Stimulated activated CD4-positive, alpha-beta T cell treated with anti-CD3 and anti-CD28 coated beads, Interleukin-4, amount 100 ng/mL, for 1 hour (primary cell): Measurements from ENCODE around the gene ARHGAP15.

Experiments
- DNase-seq: peaks from one replicate; pipeline ENCODE4 v3.0.0-alpha.2; 2020

The ARHGAP15 gene

DNA sequence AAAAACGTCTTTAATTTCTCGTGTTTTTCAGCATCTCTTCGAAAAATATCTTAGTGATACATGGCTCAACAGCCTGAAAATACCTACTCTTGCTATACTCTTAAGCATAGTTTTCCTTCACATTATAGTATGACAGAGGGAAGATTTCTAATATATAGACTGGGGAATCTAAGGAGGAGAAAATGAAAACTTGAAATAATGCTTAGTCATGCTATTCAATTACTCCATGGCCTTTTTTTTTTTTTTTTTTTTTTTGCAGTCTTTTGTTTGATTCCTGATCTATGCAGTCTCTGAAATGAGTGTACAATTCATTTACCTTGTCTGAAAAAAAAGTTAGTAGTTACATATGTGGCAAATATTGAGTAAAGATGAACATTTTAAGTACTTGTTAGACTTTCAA, 337.8 kb downstream of the ARHGAP15 start:
- no peak for DNase-seq

DNA sequence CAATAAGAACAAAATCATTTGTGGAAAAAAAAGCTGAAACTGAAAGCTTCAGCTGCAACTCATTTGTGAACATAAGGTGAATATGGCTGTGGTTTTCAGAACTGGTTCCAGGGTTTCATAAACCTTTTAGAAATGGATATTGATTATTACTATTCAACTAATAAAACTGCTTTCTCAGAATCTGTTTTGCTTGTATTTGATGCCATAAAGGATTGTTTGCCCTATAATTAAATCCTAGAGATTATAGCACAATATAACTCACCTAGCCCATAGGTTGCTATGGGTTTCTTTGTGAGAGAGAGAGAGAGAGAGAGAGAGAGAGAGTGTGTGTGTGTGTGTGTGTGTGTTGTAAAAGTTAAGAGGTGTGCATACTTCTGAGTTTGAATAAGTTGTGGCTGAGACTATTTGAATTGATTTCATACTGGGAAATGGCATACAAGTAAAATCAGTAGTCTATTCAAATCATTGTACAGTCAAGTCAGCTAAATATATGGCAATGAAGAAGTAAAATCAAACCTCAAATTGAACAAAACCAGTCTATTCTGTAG, 339.2 kb downstream of the ARHGAP15 start:
- DNase-seq, result no peak

DNA sequence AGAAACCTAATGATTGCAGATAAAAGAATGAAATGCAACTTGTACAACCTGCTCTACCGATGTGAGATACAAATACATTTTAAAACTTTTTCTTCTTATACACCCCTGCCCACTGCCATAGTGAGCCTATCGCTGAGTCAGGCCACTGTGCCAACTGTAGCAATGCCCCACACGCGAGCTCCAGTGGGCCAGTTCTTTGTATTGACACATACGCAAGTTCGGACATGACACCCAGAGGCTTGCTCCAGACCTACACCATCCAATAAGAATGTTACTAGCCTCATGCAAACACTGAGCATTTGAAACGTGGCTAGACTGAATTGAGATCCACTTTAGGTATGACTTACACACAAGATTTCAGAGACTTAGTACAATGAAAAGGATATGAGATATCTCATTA, 340.1 kb downstream of the ARHGAP15 start:
- DNase-seq, result no peak

DNA sequence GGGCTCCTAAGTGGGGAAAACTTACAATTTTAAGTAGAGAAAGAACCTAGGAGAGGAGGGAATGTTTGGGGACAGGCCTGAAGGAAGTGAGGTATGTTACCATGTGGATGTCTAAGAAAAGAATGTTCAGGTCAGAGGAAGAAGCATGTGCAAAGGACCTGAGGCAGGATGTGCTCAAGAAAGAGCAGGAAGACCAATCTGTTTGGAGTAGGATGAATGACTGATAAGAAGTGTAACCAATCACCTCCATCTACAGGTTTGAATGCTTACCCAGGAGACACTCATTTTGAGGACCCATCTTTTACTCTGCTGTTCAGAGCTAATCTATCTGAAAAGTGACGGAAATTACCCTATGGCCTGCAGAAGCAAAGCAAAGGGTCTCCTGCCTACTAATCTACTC, 342.3 kb downstream of the ARHGAP15 start:
- no peak for DNase-seq

DNA sequence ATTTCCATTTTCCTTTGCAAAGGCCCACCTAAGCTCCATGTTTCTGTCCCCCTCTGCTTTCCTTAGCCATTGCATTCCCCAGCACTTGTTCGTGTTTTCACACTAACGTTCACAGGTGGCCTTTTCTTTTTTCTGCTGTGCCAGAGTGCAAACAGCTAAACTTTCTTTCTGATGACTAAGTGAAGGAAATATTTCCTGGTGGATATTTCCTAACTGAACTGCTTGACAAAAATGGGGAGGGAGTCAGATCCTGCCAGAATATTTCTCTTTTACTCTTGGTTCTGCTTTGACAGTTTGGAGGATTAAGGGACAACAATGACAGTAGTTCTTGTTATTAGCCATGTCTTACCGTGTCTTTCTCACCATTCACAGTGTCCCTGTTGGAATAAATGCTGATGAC, 344.0 kb downstream of the ARHGAP15 start:
- DNase-seq, result no peak

DNA sequence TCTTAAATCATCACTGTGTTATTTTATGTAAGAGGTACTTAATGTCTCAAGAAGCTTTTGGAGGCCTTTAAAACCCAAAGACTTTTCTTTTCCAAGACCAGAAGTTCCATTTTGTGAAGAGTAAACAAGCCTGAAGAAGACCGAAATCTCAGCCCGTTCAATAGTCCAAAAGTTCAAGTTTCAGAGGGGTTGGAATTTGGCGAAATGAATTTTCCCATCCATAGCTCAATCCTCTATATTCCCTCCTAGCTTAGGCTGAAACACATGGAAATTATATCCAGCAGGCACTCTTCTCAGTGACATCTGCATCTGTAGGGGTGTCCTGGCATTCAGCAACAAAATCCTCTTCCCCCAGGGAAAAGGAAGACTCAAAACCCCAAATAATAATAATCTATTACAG, 344.6 kb downstream of the ARHGAP15 start:
- no peak for DNase-seq

DNA sequence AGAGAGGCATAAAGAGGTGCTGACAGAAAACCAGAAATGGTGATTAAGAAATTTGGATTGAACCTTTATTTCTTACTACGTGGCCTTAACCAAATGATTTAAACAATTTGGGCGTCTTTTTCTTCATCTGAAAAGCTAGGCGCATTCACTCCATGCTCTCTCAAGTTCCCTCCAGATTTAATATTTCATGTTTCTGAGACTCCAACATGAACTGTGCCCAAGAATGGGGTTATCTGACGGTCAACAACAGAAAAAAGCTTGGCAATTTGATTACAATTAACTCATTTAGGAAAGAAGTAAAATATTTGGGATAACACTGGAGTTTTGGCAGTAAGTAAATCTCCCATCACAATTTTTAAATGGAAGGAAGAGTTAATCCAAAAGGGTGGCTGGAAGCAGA, 345.4 kb downstream of the ARHGAP15 start:
- DNase-seq, result no peak

DNA sequence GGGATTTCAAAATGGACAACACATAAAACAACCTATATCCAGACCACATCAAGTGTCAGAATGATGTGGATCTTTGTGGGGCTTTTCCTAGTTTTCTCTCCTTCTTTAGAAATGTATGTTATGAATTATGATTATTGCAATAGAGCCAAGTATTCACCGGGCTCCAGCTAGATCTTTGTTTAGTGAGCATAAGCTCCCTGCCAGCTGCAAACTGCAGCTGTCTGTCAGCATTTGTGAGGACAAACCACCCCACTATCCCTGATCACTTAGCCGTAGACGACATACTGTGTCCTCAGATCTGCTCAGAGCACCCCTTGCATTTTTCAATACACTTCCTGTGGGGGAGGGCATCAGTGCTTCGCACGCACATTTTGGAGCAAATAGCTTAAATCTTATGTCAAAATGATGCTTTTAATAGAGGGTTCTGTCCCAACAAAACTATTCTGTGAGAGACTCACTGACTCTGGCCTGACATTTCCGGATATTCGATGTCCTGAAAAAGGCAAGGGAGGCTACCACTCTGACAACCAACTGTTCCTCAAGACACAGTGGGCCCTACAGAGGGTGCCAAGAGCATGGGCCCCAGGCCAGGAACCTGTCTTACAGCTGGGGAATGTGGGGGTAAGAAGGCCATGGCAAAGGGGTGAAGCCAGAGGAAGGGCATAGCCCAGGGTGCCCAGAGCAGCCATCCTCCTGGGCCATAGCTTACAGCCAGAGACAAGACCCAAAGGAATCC, 346.0 kb downstream of the ARHGAP15 start:
- DNase-seq, result no peak

DNA sequence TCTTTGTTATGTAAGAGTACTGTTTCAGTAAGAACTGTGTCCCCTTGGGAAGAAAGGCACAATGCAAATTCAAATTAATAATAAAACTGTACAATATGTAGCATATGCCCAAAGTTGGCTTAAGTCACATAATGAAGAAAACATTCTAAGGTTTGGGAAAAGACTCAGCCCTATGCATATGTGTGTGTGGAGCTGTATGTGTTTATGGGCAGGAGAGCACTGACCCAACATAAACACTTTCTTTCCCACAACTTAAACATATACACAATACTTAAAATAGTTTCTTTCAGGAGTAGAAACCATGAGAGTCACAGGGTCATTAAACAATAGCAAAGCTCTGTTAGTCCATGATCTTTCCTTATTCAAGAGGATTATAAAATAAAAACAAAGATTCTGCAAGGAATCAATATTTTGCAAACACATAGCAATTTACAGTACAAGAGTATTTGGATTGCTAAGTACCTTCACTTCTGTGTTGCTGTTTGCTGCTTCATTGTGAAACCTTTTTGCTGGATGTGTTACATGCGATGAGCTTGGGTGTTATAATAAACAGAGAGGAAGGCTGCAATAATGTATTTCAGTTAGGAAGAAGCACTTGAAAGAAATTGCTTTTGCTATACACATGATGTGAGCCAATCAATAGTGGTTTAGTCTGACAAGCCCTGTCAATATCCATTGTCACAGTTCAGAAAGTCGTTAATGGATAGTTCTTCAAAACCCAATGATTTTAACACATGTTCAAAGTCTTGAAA, 347.3 kb downstream of the ARHGAP15 start:
- no peak for DNase-seq

DNA sequence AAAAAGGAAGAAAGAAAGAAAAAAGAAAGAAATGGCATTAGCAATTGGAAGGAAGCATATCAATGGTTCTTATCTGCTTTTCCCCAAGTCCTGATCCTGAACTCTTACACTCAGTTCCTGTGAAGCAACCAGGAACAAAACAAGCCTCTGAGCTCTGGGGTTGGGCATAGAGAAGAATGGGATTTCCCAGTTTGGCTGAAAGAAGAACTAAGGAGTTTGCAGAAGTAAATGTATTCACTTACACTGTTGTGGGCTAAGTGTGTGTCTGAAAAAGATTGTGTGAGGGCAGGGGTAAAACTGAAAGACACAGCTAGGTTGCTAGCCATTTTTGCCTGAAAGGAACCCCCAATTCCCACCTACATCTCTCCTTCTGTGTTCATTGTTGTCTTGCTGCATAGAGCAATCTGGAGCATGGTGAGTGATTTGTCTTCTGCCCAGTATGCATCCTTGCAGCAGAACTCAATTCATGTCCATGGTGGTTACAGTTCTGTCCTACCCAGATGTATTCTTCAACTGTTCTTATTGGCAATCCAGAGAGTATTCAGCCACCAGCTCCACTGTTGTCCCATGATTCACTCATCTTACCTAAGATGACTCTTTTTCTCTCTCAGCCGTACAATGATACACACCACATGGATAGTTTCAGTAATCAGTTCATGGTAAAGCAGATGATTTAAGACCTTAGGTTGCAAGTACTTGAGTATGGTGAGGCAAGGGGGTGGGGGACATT, 348.7 kb downstream of the ARHGAP15 start:
- DNase-seq, result no peak

DNA sequence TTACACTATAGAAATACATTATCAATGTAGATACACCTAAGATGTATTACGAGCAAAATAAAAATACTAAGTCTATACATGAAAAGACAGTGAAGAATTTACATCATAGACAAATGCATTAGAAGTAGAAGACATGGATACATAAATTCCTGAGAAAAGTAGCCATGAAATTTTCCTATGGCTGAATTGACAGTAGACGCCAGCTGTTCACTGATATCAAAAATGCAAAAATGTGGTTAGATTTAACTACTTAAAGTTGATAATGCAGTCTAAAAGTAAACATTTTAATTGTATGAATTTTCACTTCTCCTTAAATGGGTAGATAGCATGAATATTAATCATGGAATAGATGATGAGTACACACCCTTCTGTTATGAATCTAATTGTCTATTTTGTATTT, 350.9 kb downstream of the ARHGAP15 start:
- DNase-seq, result no peak

DNA sequence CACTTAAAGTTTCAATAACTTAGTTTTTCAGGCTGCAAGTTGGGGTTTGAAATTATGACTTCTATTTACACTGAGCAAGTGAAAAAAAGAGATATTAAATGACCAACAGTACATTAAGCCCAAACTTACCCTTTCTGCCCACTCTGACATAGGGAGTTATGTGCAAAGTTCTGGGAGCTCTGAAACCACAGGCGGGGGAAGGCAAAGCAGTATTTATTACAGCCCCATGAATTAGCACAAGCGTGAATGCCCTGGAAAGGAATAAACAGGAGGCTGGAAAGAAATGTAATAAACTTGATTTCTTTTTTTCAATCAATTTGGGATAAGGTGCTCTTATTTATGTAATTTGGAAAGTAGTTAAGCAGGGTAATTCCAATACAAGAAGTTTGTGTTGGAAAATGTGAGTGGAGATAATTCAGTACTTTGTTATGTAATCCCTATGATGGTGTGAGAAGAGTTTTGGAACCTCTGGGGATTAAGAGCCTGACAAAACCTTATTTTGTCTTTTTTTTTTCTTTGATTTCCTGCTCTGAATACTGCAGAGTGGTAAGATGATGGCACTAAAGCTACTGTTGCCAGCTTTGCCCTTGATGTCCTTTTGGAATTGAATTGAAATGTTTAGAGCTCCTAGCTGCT, 351.5 kb downstream of the ARHGAP15 start:
- DNase-seq, result no peak

DNA sequence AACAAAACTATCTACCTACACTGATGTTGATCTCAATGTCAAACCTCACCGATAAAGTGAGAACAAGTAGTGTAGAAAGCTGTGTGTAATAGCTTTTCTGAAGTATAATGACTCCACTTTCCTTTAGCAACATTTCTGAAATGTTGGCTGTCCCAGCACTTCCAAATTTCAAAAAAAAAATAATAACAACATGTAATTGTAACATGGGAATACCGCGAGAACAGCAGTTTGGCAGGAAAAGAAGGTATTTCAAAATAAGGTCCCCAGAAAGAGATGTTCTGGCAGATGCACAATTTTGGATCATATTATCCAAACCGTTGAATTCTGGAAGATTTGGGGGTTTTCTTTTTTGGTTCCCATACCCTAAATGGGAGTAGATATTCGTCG, 352.0 kb downstream of the ARHGAP15 start:
- DNase-seq, result no peak

DNA sequence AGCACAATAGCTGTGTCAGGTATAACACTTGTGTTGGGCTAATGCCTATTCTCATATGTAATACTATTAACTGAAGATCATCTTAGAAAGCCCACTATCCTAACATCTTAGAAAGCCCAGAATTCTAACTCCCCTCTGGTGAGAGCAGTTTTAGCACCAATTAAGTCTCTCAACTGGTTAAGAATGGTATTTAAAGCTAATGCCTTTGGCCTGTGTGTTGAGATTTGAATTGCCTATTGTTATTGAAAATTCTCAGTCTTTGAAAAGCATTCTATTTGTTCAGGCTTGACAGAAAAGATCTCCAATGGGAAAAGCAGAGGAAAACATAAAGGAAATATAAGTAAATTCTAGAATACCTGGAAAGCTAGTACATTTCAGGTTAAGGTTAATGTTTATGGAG, 352.5 kb downstream of the ARHGAP15 start:
- DNase-seq, result no peak

DNA sequence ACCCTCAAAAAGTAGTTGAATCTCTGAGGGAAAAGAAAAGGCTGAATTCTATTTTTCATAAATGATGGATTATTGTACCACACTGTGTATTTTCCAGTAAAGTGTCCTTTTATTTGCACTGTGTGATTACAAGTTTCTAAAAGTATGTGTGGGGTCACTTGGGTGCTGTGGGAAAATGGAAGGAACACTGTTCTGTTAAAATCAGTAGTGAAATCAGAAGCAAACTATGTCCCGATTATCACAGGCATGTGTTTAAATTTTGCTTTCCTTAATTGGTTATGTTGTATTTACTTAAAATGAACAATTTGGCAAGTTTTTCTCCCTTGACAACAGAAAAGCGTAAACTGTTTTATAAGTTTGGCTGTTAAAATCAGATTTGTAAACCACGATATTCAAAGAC, 353.1 kb downstream of the ARHGAP15 start:
- no peak for DNase-seq

DNA sequence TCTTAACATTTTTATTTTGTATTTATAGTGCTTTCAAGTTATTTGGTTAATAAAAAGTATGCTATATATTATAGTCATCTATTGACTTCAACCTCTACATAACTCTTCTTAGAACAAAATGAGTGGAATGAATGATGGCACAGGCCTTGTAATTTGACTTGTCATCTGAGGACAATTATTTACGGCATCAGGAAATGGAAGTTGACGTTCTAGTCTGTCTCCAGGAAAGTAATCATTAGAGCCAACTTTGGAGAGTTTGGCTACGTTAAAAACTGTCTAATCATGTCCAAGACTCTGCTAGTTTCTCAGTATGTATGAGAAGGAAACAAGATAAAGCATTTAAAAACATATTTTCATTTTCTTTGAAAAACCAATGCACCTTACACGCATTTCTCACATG, 353.6 kb downstream of the ARHGAP15 start:
- DNase-seq, result no peak

DNA sequence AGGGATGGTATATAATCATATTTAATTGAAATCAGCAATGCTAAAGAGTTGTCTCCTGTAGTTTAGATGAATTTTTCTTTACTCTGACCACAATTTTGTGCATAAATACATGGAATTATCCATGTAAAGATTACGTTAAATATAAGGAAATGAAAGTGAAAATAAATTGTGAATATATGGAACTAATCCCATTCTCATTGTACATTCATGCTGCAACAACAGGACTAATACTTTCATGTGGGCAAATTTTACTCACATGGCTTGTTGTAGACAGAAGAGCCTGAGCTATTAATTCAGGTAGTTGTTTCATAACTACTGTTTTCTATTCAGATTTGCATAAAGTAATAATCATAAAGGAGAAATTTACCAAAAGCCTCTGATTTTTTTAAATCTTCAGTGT, 357.8 kb downstream of the ARHGAP15 start:
- DNase-seq, result no peak

DNA sequence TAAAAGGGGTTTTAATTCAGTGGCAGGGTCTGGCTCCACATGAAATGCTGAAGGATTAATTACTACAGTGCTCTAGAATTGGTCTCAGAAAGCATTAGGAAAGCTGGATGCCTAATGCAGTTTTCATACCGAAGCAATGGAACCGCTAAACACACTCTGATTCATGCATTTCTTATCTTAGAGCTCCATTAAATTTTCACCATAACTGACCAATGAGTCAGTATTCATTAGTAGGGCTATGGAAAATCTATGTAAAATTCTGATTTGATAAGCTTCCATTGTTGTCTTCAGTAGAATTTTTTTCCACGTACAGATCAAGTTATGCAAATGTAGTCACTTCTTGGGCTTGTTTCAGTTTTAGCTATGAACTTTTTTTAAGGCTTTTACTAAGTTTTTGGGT, 359.9 kb downstream of the ARHGAP15 start:
- no peak for DNase-seq

DNA sequence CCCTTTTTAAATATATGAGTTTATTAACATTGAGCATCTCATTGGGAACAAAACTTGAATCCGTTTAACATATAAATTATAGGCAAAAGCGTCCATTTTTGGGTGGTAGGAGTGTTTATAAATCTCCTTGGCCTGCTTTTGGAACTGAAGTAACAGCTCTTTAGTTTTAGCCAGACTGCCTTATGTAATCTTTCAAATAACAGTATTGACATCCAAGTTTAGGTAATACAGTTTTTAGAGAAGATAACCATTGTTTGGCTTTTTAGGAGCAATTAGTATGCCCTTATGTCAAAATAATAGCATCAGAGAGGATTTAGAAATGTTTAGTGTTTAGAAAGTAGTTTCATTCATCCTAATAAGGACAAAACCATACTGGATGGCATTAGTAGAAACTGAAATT, 361.9 kb downstream of the ARHGAP15 start:
- DNase-seq, result no peak

DNA sequence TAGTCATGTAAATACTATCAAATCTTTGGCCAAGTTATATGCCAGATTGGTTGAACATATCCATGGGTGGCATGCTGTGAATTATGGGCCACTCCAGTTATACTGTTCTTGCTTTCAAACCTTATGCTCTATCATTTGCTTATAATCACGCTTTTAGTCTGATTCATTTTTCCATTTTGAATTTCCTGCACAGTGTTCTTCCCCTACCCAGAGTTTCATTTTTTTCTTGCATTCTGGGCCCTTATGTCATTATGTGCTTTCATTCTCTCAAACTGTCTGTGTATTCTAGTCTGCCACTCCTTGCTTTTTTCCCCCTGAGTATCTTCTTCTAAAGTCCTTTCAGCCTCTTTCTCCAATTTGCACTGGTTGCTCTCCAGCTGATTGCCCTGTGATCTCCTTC, 364.1 kb downstream of the ARHGAP15 start:
- DNase-seq, result no peak

DNA sequence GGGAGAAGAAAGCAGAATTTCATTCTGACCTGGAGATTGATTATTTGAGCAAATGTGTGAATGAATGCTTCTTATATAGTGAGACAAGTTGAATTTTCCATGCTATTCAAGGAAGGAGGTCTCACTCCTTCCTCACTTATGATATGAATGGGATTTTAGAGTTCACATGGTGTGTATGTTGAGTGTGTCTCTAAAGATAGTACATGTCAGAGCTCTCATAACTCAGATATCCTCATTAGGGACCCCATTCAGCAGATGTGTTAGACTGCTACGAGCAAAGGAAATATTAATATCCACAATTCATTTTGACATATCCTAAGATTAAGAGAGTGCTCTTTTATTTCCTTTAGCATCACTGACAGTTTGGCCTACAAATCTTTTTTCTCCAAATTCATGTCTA, 368.5 kb downstream of the ARHGAP15 start:
- DNase-seq, result no peak

DNA sequence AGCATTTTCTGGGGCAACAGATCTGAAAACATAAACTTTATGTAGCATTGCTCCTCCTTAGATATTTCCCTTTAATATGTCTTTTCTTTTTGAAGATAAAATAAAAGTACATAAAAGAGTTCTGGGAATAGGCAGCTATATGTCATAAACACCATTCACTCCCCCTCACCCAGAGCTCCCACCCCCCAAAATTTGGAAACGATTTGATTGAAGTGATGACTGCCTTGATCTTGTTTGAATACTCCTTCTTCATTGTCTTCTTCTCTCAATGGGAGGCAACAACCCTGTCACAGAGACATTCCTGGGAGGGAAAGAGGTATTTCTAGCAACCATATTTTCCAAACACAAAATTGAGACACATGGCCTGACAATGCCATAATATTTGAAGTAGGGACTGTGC, 369.3 kb downstream of the ARHGAP15 start:
- DNase-seq, result no peak

DNA sequence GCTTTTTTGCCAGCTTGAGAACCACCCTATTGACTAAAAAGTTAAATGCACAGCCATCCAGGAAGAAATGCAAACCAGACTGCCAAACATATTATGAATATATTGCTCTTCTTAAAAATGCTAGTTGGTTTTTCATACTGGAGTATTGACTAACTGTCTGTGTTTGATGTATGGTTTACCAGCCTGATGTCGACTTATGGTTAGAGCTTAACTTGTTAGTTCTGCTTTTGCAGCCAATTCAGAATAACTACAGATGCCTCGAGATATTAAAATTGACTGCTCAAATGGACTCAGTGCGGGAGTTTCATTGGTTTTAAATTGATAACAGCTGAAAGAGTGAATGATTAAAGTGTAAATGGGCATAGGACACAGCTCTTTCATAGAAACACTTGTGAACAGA, 369.8 kb downstream of the ARHGAP15 start:
- DNase-seq, result no peak
